Activated gamma-delta T cell treated with Interleukin-2 at 50 U/mL for 16 hours (primary cell): ENCODE results near the gene GNA15.
"Not testable (repeated sequence)": the region's sequence is repeated elsewhere in the genome, so short reads cannot be mapped to it uniquely, and the experiment has no call there.

Experiments used
- DNase-seq: peaks from one replicate; pipeline ENCODE4 v3.0.0-alpha.2; 2020

GNA15 gene

DNA sequence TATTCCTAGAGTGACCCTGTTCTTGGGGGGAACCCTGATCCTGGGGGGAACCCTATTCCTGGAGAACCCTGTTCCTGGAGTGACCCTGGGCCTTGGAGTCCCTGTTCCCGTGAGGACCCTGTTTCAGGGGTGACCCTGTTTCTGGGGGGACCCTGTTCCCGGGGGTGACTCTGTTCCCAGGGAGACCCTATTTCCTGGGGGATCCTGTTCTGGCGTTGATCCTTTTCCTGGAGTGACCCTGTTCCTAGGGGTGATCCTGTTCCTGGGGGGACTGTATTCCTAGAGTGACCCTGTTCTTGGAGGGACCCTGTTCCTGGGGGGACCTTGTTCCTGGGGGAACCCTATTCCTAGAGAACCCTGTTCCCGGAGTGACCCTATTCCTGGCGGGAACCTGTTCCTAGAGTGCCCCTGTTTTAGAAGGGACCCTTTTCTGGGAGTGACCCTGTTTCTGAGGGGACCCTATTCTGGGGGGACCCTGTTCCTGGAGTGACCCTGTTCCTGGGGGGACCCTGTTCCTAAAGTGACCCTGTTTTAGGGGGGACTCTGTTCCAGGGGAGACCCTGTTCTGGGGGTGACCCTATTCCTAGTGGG, 15.0 kb downstream of the GNA15 start:
- no peak for DNase-seq

- no peak for DNase-seq
These were observed 16.0 kb downstream of the GNA15 start for GRCh38 chr19:3151563-3152418.

DNA sequence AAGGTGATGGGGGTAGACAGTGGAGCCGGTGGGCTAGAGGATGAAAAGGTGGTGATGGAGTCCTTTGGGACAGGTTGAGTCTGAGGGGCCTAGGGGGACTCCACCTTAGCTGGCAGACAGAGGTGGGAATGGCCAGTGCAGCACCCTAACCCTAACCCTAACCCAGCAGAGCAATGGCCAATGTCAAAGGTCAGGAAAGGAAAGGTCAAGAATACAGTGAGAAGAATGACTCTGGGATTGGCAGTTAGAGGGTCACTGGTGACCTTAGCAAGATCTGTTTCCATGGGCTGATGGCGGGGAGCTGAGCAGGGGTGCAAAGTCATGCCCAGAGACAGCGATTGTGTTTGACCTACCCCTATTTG, 16.6 kb downstream of the GNA15 start:
- no peak for DNase-seq

GRCh38 chr19:3153286-3154230, 17.7 kb downstream of the GNA15 start:
- no peak for DNase-seq

DNA sequence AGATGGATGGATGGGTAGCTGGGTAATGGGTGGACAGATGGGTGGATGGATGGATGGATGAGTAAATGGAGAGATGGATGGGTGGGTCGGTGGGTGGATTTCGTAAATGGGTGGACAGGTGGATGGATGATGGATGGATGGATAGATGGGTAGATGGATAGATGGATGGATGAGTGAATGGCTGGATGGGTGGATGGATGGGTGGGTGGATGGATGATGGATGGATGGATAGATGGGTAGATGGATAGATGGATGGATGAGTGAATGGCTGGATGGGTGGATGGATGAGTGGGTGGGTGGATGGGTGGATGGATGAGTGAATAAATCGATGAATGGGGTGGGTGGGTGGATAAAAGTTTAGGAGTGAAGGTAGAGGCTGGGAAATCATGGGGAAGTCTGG, 18.6 kb downstream of the GNA15 start:
- DNase-seq, result not testable (repeated sequence)

- peak; percentile 66 for DNase-seq
These were observed 19.3 kb downstream of the GNA15 start for GRCh38 chr19:3154957-3155736.

- no peak for DNase-seq
These were observed 21.4 kb downstream of the GNA15 start for GRCh38 chr19:3157096-3157845.

DNA sequence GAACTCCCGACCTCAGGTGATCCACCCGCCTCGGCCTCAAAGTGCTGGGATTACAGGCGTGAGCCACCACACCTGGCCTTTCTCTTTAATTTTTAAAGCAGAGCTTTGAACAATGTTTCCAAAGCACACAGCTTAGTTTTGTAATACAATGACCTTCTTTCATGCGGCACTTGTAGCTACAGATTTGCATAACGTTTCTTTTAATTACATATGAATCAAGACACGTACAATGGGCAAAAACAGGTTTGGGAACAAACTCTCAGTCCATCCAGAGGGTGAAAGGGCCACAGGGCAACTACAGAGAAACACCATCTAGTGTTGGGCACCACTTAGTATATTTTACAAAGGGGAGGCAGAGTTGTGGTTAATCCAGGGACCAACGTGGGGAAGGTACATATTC, 23.7 kb downstream of the GNA15 start:
- no peak for DNase-seq

DNA sequence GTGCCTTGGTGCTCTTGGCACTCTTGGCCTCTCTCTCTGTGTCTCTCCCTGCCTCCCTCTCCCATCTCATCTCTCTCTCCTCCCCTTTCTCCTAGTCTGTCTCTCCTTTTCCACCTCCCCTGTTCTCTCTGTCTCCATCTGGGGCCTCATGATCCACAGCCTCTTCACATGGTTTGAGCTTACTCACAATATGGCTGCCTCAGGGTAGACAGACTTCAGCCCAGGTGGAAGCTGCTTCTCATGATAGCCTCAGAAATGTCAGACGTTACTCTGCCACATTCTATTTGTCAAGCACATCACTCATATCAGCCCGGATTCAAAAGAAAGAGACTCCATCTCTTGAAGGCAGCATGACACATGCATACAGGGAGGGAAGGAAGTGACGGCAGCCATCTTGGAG, 24.4 kb downstream of the GNA15 start:
- DNase-seq, result no peak

GRCh38 chr19:3161453-3161852, 25.6 kb downstream of the GNA15 start:
- DNase-seq, result no peak

DNA sequence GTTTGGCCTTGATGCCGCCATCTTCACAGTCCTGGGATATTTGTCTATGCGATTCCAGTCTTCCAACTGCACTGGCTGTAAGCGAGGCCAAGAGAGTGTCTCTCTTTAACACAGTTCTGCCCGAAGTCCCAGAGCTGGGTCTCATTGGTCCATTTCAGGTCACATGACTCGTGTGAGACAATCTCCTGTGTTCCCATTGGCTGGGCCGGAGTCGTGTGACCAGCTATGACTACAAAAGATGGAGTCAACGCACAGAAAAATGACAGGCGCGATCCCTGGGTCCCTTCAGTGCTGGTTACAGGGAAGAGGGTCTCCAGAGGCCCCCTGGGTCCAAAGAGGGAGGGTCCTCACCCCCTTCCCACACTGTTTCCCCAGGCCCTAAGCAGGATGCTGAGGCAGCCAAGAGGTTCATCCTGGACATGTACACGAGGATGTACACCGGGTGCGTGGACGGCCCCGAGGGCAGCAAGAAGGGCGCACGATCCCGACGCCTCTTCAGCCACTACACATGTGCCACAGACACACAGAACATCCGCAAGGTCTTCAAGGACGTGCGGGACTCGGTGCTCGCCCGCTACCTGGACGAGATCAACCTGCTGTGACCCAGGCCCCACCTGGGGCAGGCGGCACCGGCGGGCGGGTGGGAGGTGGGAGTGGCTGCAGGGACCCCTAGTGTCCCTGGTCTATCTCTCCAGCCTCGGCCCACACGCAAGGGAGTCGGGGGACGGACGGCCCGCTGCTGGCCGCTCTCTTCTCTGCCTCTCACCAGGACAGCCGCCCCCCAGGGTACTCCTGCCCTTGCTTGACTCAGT, 26.8 kb downstream of the GNA15 start:
- no peak for DNase-seq

DNA sequence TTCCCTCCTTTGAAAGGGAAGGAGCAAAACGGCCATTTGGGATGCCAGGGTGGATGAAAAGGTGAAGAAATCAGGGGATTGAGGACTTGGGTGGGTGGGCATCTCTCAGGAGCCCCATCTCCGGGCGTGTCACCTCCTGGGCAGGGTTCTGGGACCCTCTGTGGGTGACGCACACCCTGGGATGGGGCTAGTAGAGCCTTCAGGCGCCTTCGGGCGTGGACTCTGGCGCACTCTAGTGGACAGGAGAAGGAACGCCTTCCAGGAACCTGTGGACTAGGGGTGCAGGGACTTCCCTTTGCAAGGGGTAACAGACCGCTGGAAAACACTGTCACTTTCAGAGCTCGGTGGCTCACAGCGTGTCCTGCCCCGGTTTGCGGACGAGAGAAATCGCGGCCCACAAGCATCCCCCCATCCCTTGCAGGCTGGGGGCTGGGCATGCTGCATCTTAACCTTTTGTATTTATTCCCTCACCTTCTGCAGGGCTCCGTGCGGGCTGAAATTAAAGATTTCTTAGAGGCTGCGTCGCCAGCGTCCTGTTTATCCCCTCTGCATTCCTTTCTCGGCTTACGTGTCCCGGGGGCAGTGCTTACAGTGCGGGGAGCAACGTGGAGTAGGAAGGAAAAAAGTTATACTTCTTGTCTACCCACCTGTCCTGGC, 27.5 kb downstream of the GNA15 start:
- peak; percentile 72 for DNase-seq

GRCh38 chr19:3163943-3164342, 28.1 kb downstream of the GNA15 start:
- no peak for DNase-seq

DNA sequence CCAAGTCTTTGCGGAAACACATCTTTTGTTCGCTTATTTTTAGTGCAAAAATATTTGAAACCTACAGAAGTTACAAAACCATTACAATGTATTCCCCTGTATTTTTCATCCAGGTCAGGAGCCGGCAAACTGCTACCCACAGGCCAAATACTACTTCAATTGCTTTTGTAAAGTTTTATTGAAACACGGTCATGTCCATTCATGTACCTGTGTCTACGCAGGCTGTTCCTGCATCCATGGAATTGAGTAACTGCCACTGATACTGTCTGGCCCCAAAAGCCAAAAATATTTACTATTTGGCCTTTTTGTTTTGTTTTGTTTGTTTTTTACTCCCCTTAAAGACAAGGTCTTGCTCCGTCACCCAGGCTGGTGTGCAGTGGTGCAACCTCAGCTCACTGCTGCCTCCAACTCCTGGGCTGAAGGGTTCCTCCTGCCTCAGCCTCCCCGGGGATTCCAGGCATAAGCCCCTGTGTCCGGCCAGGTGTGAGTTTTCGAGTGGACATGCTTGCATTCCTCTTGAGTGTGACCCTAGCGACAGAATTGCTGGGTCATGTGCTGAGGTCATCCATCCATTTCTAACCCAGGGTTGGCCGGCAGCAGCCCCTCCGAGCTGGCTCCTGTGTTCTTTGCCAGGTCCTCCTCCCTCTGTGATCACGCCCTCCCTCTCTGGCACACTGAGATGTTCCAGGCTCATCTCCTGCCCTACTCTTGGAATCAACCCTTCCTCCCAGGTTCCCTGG, 31.9 kb downstream of the GNA15 start:
- DNase-seq, result no peak

DNA sequence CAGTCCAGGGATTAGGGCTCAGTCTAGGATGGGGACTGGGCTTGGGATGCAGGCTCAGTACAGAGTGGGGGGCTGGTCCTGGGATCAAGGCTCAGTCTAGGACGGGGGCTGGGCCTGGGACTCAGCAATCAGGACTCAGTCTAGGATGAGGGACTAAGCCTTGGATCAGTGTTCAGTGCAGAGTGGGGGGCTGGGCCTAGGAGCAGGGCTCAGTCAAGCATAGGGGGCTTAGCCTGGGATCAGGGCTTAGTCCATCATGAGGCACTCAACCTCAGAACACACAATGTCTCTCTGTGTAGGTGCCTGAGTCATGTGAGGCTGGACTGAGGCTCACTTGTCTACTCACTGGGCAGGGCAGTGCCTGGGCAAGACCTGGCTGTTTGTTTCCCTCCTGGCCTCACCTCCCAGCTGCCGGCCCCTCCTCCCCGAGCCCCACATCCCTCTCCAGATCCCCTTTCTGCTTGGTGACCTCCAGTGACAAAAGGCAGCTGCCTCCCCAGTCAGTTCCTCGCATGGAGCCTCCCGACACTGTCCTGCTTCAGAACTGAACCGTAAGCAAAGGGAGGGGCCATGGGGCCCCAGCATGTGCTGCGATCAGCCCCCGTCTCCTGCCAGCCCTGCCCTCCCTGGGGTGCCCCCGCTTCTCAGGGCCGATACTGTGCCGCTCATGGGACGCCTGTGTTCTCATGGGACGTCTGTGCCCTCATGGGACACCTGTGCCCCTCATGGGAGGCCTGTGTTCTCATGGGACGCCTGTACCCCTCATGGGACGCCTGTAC, 36.2 kb downstream of the GNA15 start:
- no peak for DNase-seq

DNA sequence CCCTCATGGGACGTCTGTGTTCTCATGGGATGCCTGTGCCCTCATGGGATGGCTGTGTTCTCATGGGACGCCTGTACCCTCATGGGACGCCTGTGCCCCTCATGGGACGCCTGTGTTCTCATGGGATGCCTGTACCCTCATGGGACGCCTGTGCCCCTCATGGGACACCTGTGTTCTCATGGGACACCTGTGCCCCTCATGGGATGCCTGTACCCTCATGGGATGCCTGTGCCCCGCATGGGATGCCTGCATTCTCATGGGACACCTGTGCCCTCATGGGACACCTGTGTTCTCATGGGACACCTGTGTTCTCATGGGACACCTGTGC, 36.8 kb downstream of the GNA15 start:
- DNase-seq, result not testable (repeated sequence)

DNA sequence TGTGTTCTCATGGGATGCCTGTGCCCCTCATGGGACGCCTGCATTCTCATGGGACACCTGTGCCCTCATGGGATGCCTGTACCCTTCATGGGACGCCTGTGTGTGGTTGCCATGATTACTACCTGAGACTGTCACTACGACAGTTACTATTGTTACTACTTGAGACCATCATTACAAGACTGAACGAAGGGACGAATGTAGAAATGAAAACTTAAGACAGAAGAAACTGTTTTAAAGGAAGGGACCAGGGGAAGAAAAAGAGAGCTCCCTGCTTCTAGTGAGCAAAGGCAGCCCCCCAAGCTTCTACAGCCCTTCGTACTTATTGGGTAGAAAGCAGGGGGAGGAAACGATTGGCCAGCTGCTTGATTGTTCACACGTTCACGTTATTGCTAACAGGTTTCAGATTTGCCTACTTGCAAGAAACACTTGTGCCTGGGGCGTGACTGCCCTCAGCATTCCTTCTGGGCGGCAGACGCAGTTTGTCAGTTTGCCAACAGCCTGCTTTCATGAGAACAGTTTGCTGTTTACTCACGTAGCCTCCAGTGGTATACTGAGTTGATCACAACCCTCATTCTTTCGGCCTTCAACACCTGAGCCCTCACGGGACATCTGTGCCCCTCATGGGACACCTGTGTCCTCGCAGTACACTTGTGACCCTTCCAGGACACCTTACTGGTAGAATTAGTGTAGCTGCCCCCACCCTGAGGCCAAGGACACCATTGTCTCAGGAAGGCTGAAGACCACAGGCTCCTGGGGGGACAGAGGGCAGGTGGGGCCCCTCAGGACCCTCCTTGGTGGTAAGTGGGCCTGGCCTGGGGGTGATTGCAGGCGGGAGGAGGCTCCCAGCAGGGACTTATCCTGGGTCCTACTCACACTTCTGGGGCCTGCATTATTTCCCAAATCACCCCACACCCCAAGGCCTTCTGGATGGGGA, 40.2 kb downstream of the GNA15 start:
- no peak for DNase-seq
